HepG2 (cell line): ENCODE data around the gene PSMD3. TPM values are rescaled to one million over a fixed set of nuclear protein-coding genes. Genes with fewer than 3 reads are reported as not detected.

Source experiments
- BRCA1 ChIP-seq: sonication (generic); formaldehyde crosslinking; IDR thresholded peaks from 2 replicates; pipeline ENCODE4 v1.4.0; 2020; ENCODE audit warnings: missing genetic modification reagents
- DNMT3B ChIP-seq: conservative IDR thresholded peaks from 2 replicates; pipeline ENCODE4 v1.6.1; 2016; ENCODE audit warnings: missing biosample characterization, control low read depth
- EEA1 ChIP-seq: sonication (generic); formaldehyde crosslinking; IDR thresholded peaks from 2 replicates; pipeline ENCODE4 v1.5.1; 2020; ENCODE audit warnings: mild to moderate bottlenecking, missing genetic modification reagents, borderline replicate concordance
- FOXA3 ChIP-seq: IDR thresholded peaks from 2 replicates; pipeline ENCODE4 v1.6.1; 2016; ENCODE audit warnings: missing genetic modification reagents, missing compliant biosample characterization
- HIC2 ChIP-seq: sonication (generic); formaldehyde crosslinking; IDR thresholded peaks from 2 replicates; pipeline ENCODE4 v1.9.0; 2022; ENCODE audit warnings: low read depth, missing genetic modification reagents
- HNRNPUL1 ChIP-seq: fragments of 200-400 bp; formaldehyde crosslinking; IDR thresholded peaks from 2 replicates; pipeline ENCODE4 v1.6.1; 2017; ENCODE audit warnings: low read depth, mild to moderate bottlenecking, low read length, moderate library complexity
- KDM1A ChIP-seq: IDR thresholded peaks from 2 replicates; pipeline ENCODE4 v1.6.1; 2016; ENCODE audit warnings: missing compliant biosample characterization
- KLF11 ChIP-seq: IDR thresholded peaks from 2 replicates; pipeline ENCODE4 v1.6.1; 2016; ENCODE audit warnings: missing compliant biosample characterization
- MED13 ChIP-seq: sonication (generic); formaldehyde crosslinking; IDR thresholded peaks from 2 replicates; pipeline ENCODE4 v1.5.0; 2020; ENCODE audit warnings: missing genetic modification reagents
- NFE2L1 ChIP-seq: sonication (generic); formaldehyde crosslinking; IDR thresholded peaks from 2 replicates; pipeline ENCODE4 v1.4.0; 2020; ENCODE audit warnings: missing genetic modification reagents, mild to moderate bottlenecking, borderline replicate concordance
- PCBP1 ChIP-seq: fragments of 200-400 bp; formaldehyde crosslinking; IDR thresholded peaks from 2 replicates; pipeline ENCODE4 v1.6.1; 2017; ENCODE audit warnings: mild to moderate bottlenecking, low read depth, low read length, borderline replicate concordance
- SMYD3 ChIP-seq: sonication (generic); formaldehyde crosslinking; IDR thresholded peaks from 2 replicates; pipeline ENCODE4 v1.8.1; 2023; ENCODE audit warnings: mild to moderate bottlenecking, missing genetic modification reagents
- TRAFD1 ChIP-seq: sonication (generic); formaldehyde crosslinking; IDR thresholded peaks from 2 replicates; pipeline ENCODE4 v1.5.1; 2020; ENCODE audit warnings: missing genetic modification reagents, mild to moderate bottlenecking, borderline replicate concordance
- ZNF326 ChIP-seq: sonication (generic); formaldehyde crosslinking; IDR thresholded peaks from 2 replicates; pipeline ENCODE4 v1.4.0; 2020; ENCODE audit warnings: missing genetic modification reagents, borderline replicate concordance
- ZNF354B ChIP-seq: sonication (generic); formaldehyde crosslinking; IDR thresholded peaks from 2 replicates; pipeline ENCODE4 v1.8.0; 2022; ENCODE audit warnings: mild to moderate bottlenecking, missing genetic modification reagents
- ZNF569 ChIP-seq: sonication (generic); formaldehyde crosslinking; IDR thresholded peaks from 2 replicates; pipeline ENCODE4 v1.5.0; 2020; ENCODE audit warnings: mild to moderate bottlenecking, missing genetic modification reagents, moderate library complexity, borderline replicate concordance
- polyA plus RNA-seq, 8 experiments: library from polyadenylated mRNA; depleted of rRNA in 3 of 8; stranded (reverse) in 7 of 8; unstranded in 1 of 8; fragments of >200 nt; fragmentation: Illumina TruSeq in 4 of 8; extraction: Trizol in 4 of 8; gene quantifications; 2 replicates each; pipeline versions ENCODE4 v1.2.1 to v1.2.3, GENCODE V29; 2011 to 2016; ENCODE audit warnings: low read depth in 4 of 8, missing spikeins in 1 of 8, mixed read lengths in 1 of 8; ENCODE audit not compliant: insufficient read depth in 1 of 8
- total RNA-seq, 5 experiments: library from RNA; depleted of rRNA; stranded (reverse); fragments of >200 nt; fragmentation: Illumina TruSeq; extraction: Trizol; gene quantifications; 2 replicates each; pipeline ENCODE4 v1.2.3, GENCODE V29; 2016; ENCODE audit warnings: low read depth in 1 of 5
- TF ChIP-seq, protein P1 (sequence below): sonication (generic); formaldehyde crosslinking; conservative IDR thresholded peaks from 2 replicates; pipeline ENCODE4 v1.4.0; 2020; ENCODE audit warnings: missing genetic modification reagents
- TF ChIP-seq, protein P2 (sequence below): sonication (generic); formaldehyde crosslinking; IDR thresholded peaks from 2 replicates; pipeline ENCODE4 v1.5.1; 2020; ENCODE audit warnings: mild to moderate bottlenecking, missing genetic modification reagents, borderline replicate concordance

Gene PSMD3
- total and polyA plus RNA-seq, 2 of the 13 experiments (the other 11 are each of a cell fraction or from before 2014, with no cell fraction given) = 97.4 to 146 TPM

DNA sequence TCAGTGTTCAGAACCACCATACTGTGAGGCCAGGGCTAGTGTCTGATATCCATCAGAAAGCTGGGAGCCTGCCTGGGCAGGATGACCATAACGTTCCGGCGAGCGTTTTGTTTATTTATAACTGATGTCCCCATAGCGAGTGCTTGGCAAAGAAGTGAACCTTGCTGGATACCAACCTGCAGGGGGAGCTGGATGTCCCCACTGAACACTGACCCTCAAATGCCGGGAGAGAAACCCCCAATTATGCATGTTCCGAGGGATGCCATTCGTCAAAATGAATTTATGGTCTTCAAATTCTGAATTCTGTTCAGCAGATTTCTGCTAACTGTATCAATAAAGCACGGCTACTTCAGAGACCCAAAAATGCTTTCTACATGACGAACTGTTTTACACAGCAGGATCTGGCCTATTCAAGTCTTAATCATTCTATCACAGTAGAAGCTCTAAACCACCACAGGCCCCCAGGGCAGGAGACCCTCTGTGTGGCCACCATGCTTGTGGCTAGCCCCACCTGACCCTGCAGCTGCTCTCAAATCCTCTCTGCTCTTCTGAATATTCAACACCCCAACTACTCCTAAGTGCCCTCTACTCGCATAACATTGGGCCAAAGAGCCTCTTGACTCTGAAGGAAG, 58.4 kb downstream of the PSMD3 start (continued):
- TF ChIP-seq DNMT3B (CRISPR knock-in tag) (no peak), ZNF354B (CRISPR knock-in tag) (no peak), HNRNPUL1 (no peak), ZNF569 (CRISPR knock-in tag) (no peak), KDM1A (CRISPR knock-in tag) (no peak), MED13 (no peak), HIC2 (CRISPR knock-in tag) (no peak), SMYD3 (CRISPR knock-in tag) (no peak), BRCA1 (CRISPR knock-in tag) (no peak), EEA1 (CRISPR knock-in tag) (no peak), PCBP1 (no peak), NFE2L1 (CRISPR knock-in tag) (no peak), TRAFD1 (CRISPR knock-in tag) (no peak), FOXA3 (CRISPR knock-in tag) (peak; percentile 53; the same call in 1 of the 2 replicates), ZNF326 (CRISPR knock-in tag) (no peak), KLF11 (CRISPR knock-in tag) (no peak)
- TF ChIP-seq, protein P1, sequence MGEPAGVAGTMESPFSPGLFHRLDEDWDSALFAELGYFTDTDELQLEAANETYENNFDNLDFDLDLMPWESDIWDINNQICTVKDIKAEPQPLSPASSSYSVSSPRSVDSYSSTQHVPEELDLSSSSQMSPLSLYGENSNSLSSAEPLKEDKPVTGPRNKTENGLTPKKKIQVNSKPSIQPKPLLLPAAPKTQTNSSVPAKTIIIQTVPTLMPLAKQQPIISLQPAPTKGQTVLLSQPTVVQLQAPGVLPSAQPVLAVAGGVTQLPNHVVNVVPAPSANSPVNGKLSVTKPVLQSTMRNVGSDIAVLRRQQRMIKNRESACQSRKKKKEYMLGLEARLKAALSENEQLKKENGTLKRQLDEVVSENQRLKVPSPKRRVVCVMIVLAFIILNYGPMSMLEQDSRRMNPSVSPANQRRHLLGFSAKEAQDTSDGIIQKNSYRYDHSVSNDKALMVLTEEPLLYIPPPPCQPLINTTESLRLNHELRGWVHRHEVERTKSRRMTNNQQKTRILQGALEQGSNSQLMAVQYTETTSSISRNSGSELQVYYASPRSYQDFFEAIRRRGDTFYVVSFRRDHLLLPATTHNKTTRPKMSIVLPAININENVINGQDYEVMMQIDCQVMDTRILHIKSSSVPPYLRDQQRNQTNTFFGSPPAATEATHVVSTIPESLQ (CRISPR knock-in tag) = no peak
- TF ChIP-seq, protein P2, sequence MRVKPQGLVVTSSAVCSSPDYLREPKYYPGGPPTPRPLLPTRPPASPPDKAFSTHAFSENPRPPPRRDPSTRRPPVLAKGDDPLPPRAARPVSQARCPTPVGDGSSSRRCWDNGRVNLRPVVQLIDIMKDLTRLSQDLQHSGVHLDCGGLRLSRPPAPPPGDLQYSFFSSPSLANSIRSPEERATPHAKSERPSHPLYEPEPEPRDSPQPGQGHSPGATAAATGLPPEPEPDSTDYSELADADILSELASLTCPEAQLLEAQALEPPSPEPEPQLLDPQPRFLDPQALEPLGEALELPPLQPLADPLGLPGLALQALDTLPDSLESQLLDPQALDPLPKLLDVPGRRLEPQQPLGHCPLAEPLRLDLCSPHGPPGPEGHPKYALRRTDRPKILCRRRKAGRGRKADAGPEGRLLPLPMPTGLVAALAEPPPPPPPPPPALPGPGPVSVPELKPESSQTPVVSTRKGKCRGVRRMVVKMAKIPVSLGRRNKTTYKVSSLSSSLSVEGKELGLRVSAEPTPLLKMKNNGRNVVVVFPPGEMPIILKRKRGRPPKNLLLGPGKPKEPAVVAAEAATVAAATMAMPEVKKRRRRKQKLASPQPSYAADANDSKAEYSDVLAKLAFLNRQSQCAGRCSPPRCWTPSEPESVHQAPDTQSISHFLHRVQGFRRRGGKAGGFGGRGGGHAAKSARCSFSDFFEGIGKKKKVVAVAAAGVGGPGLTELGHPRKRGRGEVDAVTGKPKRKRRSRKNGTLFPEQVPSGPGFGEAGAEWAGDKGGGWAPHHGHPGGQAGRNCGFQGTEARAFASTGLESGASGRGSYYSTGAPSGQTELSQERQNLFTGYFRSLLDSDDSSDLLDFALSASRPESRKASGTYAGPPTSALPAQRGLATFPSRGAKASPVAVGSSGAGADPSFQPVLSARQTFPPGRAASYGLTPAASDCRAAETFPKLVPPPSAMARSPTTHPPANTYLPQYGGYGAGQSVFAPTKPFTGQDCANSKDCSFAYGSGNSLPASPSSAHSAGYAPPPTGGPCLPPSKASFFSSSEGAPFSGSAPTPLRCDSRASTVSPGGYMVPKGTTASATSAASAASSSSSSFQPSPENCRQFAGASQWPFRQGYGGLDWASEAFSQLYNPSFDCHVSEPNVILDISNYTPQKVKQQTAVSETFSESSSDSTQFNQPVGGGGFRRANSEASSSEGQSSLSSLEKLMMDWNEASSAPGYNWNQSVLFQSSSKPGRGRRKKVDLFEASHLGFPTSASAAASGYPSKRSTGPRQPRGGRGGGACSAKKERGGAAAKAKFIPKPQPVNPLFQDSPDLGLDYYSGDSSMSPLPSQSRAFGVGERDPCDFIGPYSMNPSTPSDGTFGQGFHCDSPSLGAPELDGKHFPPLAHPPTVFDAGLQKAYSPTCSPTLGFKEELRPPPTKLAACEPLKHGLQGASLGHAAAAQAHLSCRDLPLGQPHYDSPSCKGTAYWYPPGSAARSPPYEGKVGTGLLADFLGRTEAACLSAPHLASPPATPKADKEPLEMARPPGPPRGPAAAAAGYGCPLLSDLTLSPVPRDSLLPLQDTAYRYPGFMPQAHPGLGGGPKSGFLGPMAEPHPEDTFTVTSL (CRISPR knock-in tag) = no peak
